Umbilical cord (tissue), 2 donors: ENCODE results near the gene ZNF554. TPM values are rescaled to one million over a fixed set of nuclear protein-coding genes. Genes with fewer than 3 reads are reported as not detected.

ENCODE experiments used
- DNase-seq: peaks from one replicate; pipeline ENCODE4 v3.0.0-alpha.2; 2015; ENCODE audit warnings: low spot score
- total RNA-seq: library from RNA; depleted of rRNA; stranded (reverse); fragments of >200 nt; gene quantifications from one replicate; pipeline ENCODE4 v1.2.3, GENCODE V29; 2014; ENCODE audit warnings: low replicate concordance; ENCODE audit not compliant: insufficient read depth

Gene ZNF554
- 7.0 TPM for total RNA-seq

DNA sequence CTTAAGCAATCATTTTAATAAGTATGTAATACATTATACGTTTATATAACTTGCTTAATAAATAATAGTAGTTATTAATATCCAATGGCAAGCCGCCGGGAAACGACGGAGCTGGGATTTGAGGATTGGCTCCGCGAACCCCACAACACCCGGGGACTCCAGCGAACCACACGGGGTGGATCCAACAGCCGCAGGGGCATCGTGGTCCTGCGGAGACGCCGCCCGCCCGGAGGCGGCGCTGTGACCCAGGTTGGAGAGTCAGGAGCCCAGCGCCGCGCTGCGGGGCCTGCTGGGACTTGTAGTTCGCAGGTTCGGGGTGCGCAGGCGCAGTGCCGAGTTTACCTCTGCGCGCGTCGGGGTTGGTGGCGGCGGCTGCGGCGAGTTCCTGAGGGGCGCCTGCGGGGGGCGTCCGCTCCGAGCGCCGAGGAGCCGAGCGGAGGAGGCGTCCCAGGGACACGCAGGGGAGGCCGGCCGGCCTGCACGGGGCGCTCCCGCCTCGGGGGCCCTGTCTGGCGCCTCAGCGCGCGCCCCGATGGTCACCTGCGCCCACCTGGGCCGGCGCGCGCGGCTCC, at the start of gene ZNF554:
Gene ZNF554 (plus strand): TSS at position 329 of the 572 bp plus-strand sequence. CDS start 204 bp downstream, at position 533.
- DNase-seq = peak; percentile 96

DNA sequence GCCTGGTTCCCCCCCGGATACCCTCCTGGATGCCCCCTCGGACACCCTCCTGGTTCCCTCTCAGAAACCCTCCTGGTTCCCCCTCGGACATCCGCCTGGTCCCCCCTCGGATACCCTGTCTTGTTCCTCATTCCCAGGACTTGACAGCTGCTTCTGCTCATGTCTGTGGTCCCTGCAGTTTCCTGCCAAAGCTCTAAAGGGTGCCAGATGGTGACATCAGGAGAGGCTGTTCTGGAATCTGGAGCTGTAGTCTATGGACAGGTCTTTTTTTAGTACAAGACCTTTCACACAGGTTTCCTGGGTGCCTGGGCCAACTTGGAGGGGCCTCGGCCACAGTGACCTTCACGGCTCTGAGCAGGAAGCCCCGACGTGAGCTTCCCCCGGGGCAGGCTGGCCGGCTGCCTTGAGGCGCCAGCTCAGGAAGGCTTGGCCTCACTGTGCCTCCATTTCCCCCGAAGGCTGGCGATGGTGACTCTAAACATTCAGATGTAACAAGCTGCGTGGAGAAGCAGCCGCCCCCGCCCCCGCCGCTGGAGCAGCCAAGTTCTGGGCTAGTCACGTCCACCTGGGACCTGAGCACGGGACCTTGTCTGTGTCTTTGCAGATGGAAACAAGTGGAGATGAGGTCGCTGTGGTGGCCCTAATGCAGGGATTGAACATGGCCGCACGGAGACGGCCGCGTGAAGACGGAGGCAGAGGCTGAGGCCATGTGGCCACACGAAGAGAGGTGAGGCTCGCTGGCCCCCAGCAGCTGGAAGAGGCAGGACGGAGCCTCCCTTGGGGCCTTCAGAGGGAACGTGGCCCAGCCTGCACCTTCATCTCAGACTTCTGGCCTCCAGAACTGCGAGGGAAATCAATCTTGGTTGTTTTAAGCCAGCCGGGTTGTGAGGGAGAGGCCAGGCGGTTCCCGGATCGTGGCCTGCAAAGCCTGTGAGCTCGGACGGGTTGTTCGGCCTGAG, 49.3 kb upstream of the ZNF554 start:
- DNase-seq = peak; percentile 34

DNA sequence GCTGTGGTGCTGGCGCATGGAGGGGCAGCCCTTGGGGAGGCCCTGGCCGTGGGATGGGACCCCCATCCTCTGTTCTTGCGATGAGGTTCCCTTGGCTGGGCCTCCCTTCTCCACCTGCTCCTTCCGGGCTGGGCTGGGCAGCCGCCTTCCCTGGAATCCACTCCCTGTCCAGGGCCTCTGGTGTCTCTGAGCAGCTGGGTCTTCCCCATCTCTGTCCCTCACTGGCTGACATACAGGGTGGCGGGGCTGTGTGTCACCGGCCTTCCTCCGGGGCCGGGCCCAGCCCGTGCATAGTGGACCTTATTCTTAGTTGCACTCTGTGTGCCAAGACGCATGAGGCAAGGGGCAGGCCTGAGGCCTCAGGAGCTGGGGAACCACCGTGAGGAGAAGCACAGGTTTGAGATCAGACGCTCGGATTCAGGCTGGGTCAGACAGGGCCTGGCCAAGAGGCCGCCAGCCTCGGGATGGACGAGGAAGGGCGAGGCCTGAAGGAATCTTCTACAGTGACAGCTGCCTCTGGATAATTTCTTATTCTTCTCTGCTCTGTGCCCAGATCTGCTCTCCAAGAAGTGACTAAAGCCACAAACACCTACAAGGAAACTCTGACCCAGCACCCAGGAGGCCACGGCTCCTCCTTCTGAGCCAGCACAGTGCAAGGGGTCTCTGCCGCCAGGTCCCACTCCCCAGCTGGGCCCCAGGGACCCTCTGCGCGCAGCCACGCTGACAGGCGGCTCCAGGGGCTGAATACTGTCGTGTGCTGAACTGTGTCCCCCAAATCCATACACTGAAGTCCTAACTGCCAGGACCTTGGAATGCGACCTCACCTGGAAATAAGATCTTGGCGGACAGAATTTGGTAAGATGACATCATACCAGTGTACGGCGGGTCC, 47.6 kb upstream of the ZNF554 start:
- peak; percentile 19 for DNase-seq

DNA sequence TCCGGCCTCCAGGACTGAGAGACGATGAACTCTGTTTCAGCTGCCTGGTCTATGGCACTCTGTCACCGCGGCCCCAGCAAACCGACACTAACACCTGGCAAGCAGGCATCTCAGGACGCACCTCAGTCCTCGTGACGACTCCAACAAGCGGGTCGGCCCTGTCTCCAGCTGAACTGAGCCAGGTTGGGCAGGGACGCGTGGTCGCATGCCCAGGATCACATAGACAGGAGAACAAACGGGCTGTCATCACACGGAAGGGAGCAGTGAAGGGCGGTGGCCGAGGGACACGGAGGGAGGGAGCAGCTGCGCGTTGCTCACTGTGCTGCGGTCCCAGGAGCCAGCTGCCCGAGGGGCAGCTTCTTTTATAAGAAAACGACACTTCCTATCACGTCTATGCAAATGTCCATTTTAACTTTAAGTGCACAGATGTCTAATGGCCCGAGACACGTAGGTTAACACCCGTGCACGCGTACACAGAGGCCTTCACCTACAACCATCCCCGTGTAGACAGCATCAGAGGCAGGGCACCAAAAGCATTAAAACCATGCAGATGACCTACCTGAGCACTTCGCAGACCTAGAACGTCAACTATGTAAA, 45.5 kb upstream of the ZNF554 start:
- no peak for DNase-seq

DNA sequence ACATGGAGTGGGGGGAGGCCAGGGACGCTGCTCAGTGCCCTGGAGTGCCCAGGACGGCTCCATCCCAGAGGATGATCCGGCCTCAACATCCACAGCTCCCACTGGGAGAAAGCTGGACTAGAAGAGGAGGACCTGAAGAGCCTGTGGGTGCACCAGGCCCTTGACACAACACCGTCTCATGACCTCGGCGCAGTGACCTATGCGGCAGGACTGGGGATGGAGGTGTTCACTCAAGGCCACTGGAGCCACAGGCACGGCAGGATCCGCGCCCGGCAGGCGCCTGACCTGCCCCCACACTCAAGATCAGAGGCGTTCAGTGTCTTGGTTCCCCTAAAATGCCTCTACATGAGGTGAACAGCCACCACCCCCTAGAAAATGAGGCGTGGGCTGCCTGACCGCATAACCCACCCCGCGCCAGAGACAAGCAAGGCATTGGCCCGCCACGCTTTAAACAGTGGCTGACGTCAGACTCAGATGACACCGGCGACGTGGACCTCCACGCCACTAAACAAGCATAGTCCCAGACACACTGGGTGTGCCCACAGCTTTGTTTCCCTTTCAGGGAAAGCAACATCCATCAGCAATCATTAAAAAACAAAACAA, 44.6 kb upstream of the ZNF554 start:
- no peak for DNase-seq

DNA sequence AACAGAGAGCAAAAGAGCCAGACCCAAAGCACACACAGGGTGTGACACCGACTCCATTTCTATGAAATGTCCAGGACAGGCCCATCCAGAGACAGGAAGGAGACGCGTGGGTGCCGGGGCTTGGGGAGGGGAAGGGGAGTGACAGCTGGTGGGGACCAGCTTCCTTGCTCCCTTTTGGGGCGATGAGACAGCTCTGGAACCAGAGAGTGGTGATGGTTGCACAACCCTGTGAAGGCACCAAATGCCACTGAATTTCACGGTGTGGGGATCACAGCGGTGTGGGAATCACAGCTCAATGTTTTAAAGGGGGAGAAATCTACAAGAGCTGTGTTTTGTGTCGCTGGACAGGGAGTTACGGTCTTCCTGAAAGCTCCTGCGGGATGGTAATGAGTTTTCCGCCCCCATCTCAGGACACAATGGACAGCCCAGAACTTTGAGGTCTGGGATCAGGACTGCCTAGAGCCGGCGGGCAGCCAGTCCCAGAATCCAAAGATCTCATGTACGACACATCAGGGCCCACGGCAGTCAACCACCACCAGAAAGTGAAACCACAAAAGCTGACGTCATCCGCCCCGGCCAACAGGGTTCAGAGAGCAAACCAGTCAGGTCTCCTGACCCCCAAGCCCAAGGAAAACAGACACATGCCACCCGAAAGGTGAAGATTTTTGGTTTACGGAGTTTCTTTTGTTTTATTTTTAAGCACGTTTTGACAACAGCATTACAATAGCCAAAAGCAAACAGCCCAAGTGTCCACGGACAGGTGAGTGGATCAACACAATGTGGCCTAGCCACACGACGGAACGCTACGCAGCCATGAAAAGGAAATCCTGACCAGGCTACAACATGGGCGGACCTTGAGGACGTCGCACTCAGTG, 43.9 kb upstream of the ZNF554 start:
- no peak for DNase-seq

DNA sequence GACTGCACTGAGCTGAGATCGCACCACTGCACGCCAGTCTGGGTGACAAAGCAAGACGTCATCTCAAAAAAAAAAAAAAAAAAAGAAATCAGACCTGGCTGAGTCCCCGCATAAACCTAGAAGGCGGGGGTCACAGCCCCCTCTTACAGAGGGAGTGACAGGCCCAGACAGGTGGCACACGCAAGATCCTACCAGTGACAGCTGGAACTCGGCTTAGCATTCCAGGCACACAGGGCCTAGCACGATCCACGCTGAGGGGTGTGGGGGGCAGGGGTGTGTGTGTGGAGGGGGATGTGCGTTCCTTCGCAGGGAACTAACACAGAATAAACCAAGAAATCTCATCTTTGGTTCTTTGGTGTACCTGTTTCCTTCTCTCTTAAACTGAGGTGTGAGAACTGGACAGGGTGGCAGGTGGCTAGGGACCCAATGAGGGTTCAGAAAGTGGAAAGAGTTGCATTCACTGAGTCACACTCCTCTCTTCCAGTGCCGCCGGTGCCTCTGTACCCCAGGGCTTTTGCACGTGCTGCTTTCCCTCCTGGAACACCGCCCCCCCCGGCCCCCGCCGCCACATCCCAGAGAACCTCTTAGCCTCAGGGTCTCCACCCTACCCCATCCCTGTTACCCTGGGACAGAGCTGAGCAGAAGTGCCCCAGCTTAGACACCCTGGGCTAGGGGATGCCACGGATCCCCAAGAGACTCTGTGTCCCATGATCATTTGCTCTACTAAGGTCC, 41.5 kb upstream of the ZNF554 start:
- DNase-seq = no peak

DNA sequence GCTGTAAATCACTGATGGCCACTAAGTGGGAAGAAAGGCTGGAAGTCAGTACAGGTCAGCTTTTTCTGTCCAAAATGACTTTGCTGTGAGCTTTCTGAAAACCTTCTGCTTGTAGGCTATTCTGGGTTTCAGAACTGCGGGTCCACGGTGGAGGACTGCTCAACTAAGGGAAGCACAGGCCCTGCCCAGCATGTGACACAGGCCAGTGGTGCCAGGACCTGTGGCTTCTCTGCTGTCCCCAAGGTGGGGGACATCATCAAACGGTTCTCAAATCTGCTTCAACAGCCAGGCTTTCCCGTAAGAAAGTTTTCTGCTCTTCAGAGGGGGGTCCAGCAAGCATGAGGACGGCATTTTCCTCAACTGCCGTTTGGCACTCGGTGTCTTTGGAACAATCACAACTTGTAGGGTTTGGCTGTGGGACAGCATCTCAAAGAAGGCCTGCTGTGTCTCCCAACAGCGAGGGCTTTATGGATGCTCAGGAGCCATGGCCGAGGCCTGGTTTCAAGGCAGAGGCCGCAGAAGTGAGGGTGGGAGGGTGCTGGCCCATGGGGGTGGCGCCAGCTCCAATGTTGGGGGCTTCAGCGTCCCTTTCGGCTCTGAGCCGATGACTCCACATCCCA, 40.4 kb upstream of the ZNF554 start:
- no peak for DNase-seq

DNA sequence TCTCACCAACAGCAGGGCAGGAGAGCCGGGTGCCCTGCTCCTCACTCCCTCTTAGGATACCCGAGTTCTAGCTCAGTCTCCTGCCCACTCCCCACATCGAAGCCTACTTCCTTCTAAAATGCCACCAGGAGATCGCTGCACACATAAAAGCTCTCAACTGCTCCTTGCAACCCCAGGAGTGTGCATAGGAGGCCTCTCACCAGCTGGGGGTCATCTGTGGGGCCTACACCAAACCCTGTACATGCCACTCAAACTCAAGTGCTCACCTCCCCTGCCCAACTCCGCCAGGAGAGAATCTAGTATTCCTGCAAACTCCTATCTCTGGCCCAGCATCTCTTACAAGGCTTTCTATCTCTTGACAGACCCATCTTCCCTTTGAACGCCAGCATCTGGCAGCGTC, 39.4 kb upstream of the ZNF554 start:
- no peak for DNase-seq

DNA sequence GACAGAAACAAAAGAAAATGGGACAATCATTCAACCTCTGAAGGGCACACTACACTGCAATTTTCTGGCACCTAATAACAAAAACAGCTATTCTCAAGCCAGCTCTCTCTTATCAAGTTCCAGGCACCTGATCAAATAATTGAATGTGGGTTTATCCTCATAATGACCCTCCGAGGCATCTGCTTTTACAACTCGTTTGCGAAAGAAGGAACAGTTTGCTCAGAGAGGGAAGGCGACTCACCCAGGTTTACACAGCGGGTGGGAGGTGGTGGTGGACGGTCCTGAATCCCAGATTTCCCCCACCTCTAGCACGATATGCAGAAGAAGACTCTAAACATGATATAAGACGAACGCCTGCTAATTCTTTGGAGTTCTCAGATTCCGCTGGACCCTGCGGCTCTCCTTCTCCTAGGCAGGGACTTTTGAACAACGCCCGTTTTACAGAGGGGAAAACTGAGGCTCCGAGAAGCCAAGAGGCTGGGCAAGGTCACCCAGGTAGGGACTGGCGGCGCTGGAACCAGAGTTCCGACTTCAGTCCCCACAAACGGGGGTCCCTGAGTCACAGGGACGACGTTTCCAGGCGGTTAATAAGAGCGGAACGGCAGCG, 37.2 kb upstream of the ZNF554 start:
- no peak for DNase-seq

DNA sequence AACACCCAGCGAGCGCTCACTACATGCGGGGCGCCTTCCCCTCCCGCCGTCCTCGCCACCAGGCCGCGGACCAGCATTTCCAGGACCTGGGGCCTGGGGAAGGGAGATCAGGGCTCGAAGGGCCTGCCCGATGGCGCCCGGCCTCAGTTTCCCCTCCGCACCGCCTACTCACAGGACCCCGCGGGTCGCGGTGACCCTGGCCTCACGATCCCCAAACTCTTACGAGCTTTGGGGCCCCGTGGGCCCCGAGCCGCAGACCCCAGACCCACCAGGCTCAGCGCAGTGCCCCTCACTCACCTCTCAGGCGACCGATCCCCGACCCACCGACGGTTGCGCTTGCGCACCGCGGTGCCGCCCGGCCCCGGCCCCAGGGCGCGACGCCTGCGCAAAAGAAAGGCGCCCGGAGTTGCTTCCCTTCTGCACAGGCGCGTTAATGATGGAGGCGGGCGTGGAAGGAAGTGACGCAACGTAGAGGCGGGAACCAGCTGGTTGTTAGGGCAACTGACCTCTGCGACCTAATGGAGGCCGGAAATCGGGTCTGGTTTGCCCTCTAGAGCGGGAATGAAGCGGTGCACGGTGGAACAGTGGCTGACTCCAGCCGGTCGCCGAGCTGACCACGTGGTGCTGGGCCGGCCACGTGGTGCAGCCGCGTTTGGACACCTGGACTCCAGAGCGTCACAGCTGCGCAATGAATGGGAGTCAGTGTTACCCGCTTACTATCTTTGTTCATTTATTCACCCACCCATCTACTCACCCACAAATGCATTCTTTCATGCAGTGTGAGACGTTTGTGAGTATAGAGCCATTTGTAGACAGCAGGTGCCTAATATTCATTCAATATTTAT, 36.5 kb upstream of the ZNF554 start, which contains the start of gene SGTA:
Gene SGTA (minus strand): TSS at position 338 of the 845 bp plus-strand sequence. CDS start 14,205 bp downstream, outside the sequence.
- DNase-seq = peak; percentile 99

DNA sequence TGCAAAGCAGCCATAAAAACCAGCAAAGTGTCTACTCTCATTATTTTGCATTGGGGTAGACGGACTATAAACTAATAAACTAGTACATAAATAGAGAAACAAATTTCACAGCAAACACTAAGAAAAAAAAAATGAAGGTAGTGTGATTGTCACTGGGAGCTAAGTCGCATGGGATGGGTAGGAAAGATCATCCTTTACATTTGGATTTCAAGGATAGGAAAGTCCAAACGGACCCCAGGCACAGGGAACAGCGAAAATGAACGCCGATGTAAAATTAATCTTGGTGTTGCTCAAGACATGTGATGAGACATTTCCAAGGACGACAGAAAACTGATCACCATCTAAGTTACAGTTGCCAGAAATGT, 35.9 kb upstream of the ZNF554 start:
- DNase-seq = no peak

DNA sequence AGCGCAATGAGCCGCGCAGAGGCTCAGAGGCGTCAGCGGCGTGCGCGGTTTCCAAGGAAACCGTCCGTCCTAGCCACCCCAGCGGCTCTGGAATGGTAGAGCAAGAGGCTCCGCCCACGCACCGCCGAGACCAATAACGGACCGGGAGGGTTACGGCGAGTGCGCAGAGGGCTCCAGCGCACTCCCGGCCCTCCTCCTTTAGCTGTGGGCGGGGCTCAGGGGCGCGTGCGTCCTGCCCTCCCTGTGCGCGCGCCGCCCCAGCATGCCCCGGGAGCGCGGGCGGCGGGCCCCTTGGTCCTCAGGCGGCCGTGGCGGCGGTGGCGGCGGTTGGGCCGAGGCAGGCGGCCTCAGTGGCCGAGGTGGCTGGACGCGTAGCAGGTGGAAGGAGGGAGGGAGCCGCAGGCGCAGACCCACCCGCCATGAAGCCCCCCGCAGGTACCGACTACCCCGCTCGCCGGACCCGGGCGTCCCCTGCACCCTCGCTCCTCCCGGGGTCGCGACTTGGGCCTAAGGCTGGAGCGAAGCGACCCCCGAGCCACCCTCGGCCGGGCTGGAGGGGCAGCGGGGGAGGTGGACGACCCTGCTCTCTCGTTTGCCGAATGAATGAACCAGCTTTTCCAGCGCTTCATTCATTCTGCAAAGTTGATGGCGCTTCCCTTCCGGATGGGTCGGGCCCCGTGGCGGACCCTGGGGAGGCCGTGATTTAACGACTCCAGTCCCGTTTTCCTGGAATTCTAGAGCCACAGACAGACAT, 34.2 kb upstream of the ZNF554 start, which contains the start of gene THOP1:
Gene THOP1 (plus strand): TSS at position 260 of the 754 bp plus-strand sequence. CDS start 160 bp downstream, at position 420.
- DNase-seq = peak; percentile 99

DNA sequence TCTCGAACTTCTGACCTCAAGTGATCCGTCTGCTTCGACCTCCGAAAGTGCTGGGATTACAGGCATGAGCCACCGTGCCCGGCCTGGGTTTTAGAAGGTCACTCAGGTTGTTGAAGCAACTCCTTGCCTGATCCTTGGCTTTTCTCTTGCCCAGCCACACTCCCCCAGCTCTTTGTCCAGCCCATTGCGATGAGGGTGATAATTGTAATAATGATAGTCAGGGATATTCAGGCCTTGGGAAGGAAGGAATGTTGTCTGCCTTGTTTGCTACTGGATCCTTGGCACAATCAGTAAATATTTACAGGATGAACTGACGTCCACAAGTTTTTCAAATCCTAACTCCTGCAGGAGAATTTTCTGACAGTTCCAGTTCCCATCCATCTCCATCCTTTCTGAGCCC, 32.6 kb upstream of the ZNF554 start:
- DNase-seq = no peak

DNA sequence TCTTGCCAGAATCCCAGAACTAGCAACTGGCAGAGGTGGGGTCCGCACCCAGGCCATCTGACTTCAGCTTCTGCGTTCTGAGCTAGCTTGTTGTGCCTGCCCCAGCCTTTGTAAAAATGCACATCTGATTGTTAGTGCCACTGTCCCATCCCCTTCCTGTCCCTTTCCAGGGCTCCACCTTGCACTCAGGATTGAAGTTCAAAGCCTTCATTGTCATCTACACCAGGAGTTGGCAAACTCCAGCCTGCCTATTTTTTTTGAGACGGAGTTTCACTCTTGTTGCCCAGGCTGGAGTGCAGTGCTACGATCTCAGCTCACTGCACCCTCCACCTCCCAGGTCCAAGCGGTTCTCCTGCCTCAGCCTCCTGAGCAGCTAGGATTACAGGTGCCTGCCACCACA, 31.4 kb upstream of the ZNF554 start:
- no peak for DNase-seq

DNA sequence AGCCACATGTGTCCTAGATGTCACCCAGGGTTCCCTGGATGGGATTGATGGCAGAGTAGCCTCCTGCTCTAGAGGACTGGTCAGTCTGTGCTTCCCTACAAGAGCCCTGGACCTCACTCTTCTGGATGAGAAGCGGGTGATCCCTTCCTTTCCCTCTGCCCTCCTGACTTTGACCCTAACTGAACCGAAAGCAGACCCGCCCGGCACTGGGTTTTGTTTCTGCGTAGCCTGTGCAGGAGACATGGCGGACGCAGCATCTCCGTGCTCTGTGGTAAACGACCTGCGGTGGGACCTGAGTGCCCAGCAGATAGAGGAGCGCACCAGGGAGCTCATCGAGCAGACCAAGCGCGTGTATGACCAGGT, 29.5 kb upstream of the ZNF554 start:
- no peak for DNase-seq
